Measurements from ENCODE around the gene TENM4. TPM values are rescaled to one million over a fixed set of nuclear protein-coding genes. Genes with fewer than 3 reads are reported as not detected.

Gene TENM4
- polyA plus RNA-seq, 1 of the 3 experiments (the other 2 are of a cell fraction) = 16.7 TPM

GRCh38 chr11:79121351-79121750, 319.5 kb downstream of the TENM4 start:
- no peak overlapping the region for H2AFZ ChIP-seq (ENCODE audit: low read depth)

GRCh38 chr11:79119491-79120284, 321.1 kb downstream of the TENM4 start:
- Histone ChIP-seq H3K27ac (ENCODE audit: low read depth in 2 of 2, low read length in 1 of 2) (peak overlapping the region; percentile 61 to 97; a peak in 3 of 4 replicates), H2AFZ (ENCODE audit: low read depth) (no peak overlapping the region), H3K9me2 (no peaks in the 10 kb centered on the region), H3K4me2 (0 out of 2 replicates have a peak overlapping the region, but pooled peaks have one; percentile 6), H3K9ac (no peak overlapping the region), H3K36me3 (replicated peaks in 1 of 2; ENCODE audit: control insufficient read depth in 1 of 2, insufficient read depth in 2 of 2, low read length in 1 of 2) (peaks cover 0 to under 1% of the 10 kb centered on the region in 2 experiments), H3K4me1 (ENCODE audit: control insufficient read depth in 1 of 2, insufficient read depth in 2 of 2, low read depth in 1 of 2, low read length in 1 of 2) (peaks cover 11 to 26% of the 10 kb centered on the region in 2 experiments; a peak in 3 of 4 replicates), H3K4me3 (ENCODE audit: low read depth in 2 of 2, low read length in 1 of 2) (no peak overlapping the region), H3K9me3 (no peaks in the 10 kb centered on the region), H3F3A (replicated peaks; ENCODE audit: insufficient read depth) (peaks cover 5% of the 10 kb centered on the region), H4K20me1 (ENCODE audit: insufficient read depth) (no peaks in the 10 kb centered on the region), H3K27me3 (ENCODE audit: insufficient read depth) (no peaks in the 10 kb centered on the region), H3K79me2 (ENCODE audit: insufficient read depth) (no peaks in the 10 kb centered on the region)
- DNase-seq = peak; percentile 60
- ChIA-PET POLR2A (interaction anchor here (0.5 to 0.6 kb wide), 2 partner anchors 40 to 149 kb away, joined by 3 to 4 read pairs; no protein-coding TSS in a partner anchor), CTCF (interaction anchor here (0.7 to 3.1 kb wide), 7 partner anchors 17 to 474 kb away, joined by 3 to 7 read pairs (median 4); no protein-coding TSS in a partner anchor)
- 26% methylated on average over 8 of the region's 8 CpGs for WGBS (ENCODE audit: low lambda C conversion rate)
- TF ChIP-seq MEF2A (IDR thresholded peaks at IDR 0.05; ENCODE audit: borderline replicate concordance, low read depth) (peak; percentile 42; the same call in 1 of the 2 replicates), USF2 (IDR thresholded peaks at IDR 0.05; ENCODE audit: borderline replicate concordance, low read depth, low read length) (no peak), SMC3 (IDR thresholded peaks at IDR 0.05; ENCODE audit: low read depth, low read length) (no peak; the same call in 1 of the 2 replicates), RFX5 (IDR thresholded peaks at IDR 0.05; ENCODE audit: low read length) (no peak), YY1 (IDR thresholded peaks at IDR 0.05; ENCODE audit: low read depth) (0 out of 2 replicates have a peak, but pooled peaks have one; percentile 32), TAF1 (IDR thresholded peaks at IDR 0.05; ENCODE audit: borderline replicate concordance, low read depth, low read length) (no peak), GABPA (IDR thresholded peaks at IDR 0.05; ENCODE audit: low read depth) (0 out of 2 replicates have a peak, but pooled peaks have one; percentile 8), TEAD4 (IDR thresholded peaks at IDR 0.05; ENCODE audit: borderline replicate concordance, insufficient read depth) (peak; percentile 83; the same call in 1 of the 2 replicates), SIN3A (IDR thresholded peaks at IDR 0.05; ENCODE audit: borderline replicate concordance, low read depth, low read length) (peak; percentile 38; the same call in 1 of the 2 replicates), JUND (IDR thresholded peaks at IDR 0.05) (peak; percentile 49), RCOR1 (IDR thresholded peaks at IDR 0.05; ENCODE audit: low read length) (peak; percentile 3; the same call in 1 of the 2 replicates), NRF1 (IDR thresholded peaks at IDR 0.05; ENCODE audit: low read depth, low read length) (no peak), PBX3 (IDR thresholded peaks at IDR 0.05) (peak; percentile 92), MXI1 (IDR thresholded peaks at IDR 0.05; ENCODE audit: low read depth, low read length) (no peak), USF1 (IDR thresholded peaks at IDR 0.05; ENCODE audit: borderline replicate concordance, low read depth) (no peak), FOXJ3 (CRISPR knock-in tag; IDR thresholded peaks at IDR 0.05) (0 out of 2 replicates have a peak, but pooled peaks have one; percentile 14), IRF3 (IDR thresholded peaks at IDR 0.05; ENCODE audit: low read depth, low read length) (0 out of 2 replicates have a peak, but pooled peaks have one; percentile 5), CTCF (IDR thresholded peaks at IDR 0.05) (no peak)

More at GRCh38 chr11:79121351-79121750, 319.5 kb downstream of the TENM4 start:
- Histone ChIP-seq H3K79me2 (ENCODE audit: insufficient read depth) (no peaks in the 10 kb centered on the region), H3K4me2 (no peak overlapping the region), H3K9ac (no peak overlapping the region), H3K36me3 (replicated peaks in 1 of 2; ENCODE audit: control insufficient read depth in 1 of 2, insufficient read depth in 2 of 2, low read length in 1 of 2) (no peaks in the 10 kb centered on the region), H3K27me3 (ENCODE audit: insufficient read depth) (no peaks in the 10 kb centered on the region), H4K20me1 (ENCODE audit: insufficient read depth) (no peaks in the 10 kb centered on the region), H3K27ac (ENCODE audit: low read depth in 2 of 2, low read length in 1 of 2) (peak overlapping the region; percentile 61 to 97; a peak in 3 of 4 replicates), H3K4me3 (ENCODE audit: low read depth in 2 of 2, low read length in 1 of 2) (no peak overlapping the region), H3K9me3 (no peaks in the 10 kb centered on the region), H3K9me2 (no peaks in the 10 kb centered on the region), H3F3A (replicated peaks; ENCODE audit: insufficient read depth) (peaks cover 5% of the 10 kb centered on the region), H3K4me1 (ENCODE audit: control insufficient read depth in 1 of 2, insufficient read depth in 2 of 2, low read depth in 1 of 2, low read length in 1 of 2) (peaks cover 11 to 26% of the 10 kb centered on the region in 2 experiments; a peak in 3 of 4 replicates)
- WGBS (ENCODE audit: low lambda C conversion rate) = 79% methylated on average over 4 of the region's 4 CpGs
- DNase-seq = no peak
- POLR2A ChIA-PET = no interaction called here
- TF ChIP-seq YY1 (IDR thresholded peaks at IDR 0.05; ENCODE audit: low read depth) = no peak
- TF ChIP-seq FOXJ3 (CRISPR knock-in tag; IDR thresholded peaks at IDR 0.05) = no peak
- no peak for TF ChIP-seq POLR2AphosphoS5 (IDR thresholded peaks at IDR 0.05; ENCODE audit: low read depth, low read length)
- TF ChIP-seq TCF12 (IDR thresholded peaks at IDR 0.05) = peak; percentile 13; the same call in 1 of the 2 replicates
- CTCF ChIA-PET = interaction anchor here (1.3 to 3.1 kb wide), 3 partner anchors 42 to 476 kb away, joined by 3 to 7 read pairs (median 7); no protein-coding TSS in a partner anchor

All from SK-N-SH (cell line).